PFSK-1 (cell line): ENCODE measurements around the gene POU2F1.

Source experiments
- POLR2AphosphoS5 ChIP-seq: IDR thresholded peaks from 2 replicates; pipeline ENCODE4 v1.6.1; 2012; ENCODE audit warnings: low read depth, mild to moderate bottlenecking, control low read depth, low read length, moderate library complexity
- TAF1 ChIP-seq: IDR thresholded peaks from 2 replicates; pipeline ENCODE4 v1.6.1; 2012; ENCODE audit warnings: low read length, control low read depth, borderline replicate concordance; ENCODE audit not compliant: insufficient read depth

GRCh38 chr1:167223144-167224103 is 2.7 kb downstream of the POU2F1 start:
- no peak for TF ChIP-seq TAF1
- TF ChIP-seq POLR2AphosphoS5, result no peak
